Stimulated activated memory B cell treated with anti-CD40 and anti-IgM and Interleukin-4, amounts not matched to agents 10 μg/mL and 1 μg/mL and 100 μg/mL, for 72 hours (primary cell): ENCODE data around the gene RAB3B.

Experiments
- ATAC-seq: fragments of 150-1000 bp; cut with Tn5 transposase; 2 replicates; pipeline ENCODE4 v1.10.0; 2021
- H3K27ac Mint-ChIP-seq: one replicate; pipeline ENCODE4 v1.8.0; 2022; ENCODE audit warnings: mild to moderate bottlenecking, mixed read lengths
- H3K27me3 Mint-ChIP-seq: one replicate; pipeline ENCODE4 v1.8.0; 2022; ENCODE audit warnings: mixed read lengths
- H3K36me3 Mint-ChIP-seq: one replicate; pipeline ENCODE4 v1.8.0; 2022; ENCODE audit warnings: mixed read lengths
- H3K4me1 Mint-ChIP-seq: one replicate; pipeline ENCODE4 v1.8.0; 2022; ENCODE audit warnings: mixed read lengths
- H3K4me3 Mint-ChIP-seq: one replicate; pipeline ENCODE4 v1.8.0; 2022; ENCODE audit warnings: mild to moderate bottlenecking, moderate library complexity, mixed read lengths
- H3K9me3 Mint-ChIP-seq: one replicate; pipeline ENCODE4 v1.8.0; 2022; ENCODE audit warnings: mixed read lengths

Gene RAB3B

DNA sequence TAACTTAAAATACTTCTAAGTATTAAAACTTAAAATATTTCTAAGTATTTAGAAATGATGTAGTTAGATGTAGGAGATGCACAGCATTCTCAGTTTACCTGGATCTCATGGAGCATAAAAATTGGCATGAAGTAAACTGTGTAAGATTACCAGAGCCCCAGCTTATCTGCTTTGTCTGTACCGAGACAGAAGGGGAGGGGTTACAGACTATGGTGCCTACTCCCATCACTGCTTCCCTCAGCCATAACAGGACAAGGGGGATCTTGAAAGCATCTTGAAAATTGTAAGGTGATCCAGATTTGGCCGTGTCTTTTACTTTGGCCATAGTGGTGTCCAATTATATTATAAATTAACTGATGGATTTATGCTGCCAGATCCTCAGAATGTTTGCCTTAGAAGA, 130.8 kb downstream of the RAB3B start:
- peaks cover 10% of the 10 kb centered on the region for H3K36me3 Mint-ChIP-seq

DNA sequence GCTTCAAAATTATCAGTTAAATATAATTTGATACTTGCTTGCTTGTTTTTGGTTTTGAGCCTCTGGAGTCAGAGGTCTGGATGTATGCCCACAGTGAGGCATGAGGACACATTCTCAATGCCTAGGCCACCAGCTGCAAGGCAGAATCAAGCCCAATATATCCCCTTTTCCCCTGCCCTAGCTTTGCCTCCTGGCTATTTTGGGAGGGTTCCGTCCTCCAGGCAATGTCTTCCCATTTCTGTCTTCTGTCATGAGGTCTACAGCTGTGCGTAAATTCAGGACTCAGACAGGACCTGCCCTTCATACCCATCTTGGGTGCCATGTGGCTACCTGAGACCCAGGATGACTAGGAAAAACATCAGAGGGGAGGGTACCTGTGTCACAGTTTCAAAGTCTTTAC, 131.2 kb downstream of the RAB3B start:
- H3K36me3 Mint-ChIP-seq = peaks cover 14% of the 10 kb centered on the region
- H3K27ac Mint-ChIP-seq = no peak overlapping the region
- no peaks in the 10 kb centered on the region for H3K27me3 Mint-ChIP-seq
- no peaks in the 10 kb centered on the region for H3K9me3 Mint-ChIP-seq
- H3K4me1 Mint-ChIP-seq = peaks cover 16% of the 10 kb centered on the region
- no peak overlapping the region for H3K4me3 Mint-ChIP-seq
- ATAC-seq = no peak

More for the DNA sequence above, 130.8 kb downstream of the RAB3B start:
- Mint-ChIP-seq H3K9me3 (no peaks in the 10 kb centered on the region), H3K4me3 (no peak overlapping the region), H3K27ac (no peak overlapping the region), H3K4me1 (peaks cover 16% of the 10 kb centered on the region), H3K27me3 (no peaks in the 10 kb centered on the region)
- no peak for ATAC-seq

DNA sequence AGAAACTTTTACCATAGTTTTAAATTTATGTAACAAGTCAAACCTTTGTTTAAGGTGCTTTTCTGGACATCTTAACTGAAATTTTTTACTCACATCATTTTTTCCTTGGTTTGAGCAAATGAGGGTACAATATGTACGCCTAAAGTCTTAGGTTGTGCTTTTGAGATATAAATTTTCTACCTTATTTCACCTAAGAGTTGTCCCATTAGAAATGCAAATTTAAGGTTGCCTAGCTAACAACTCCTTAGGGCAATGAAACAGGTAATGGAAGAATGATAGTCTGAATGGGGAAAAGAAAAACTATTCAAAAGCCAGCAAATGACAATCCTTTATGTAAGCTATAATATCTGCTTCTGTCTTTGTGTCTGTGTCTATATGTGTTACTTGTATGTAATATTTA, 131.6 kb downstream of the RAB3B start:
- no peaks in the 10 kb centered on the region for H3K9me3 Mint-ChIP-seq
- no peak overlapping the region for H3K27ac Mint-ChIP-seq
- H3K4me1 Mint-ChIP-seq = peaks cover 15% of the 10 kb centered on the region

More for the DNA sequence above, 131.6 kb downstream of the RAB3B start:
- Mint-ChIP-seq H3K36me3 (peaks cover 17% of the 10 kb centered on the region), H3K27me3 (no peaks in the 10 kb centered on the region), H3K4me3 (no peak overlapping the region)
- ATAC-seq = no peak
